Progenitor cell of endocrine pancreas (in vitro differentiated cells): ENCODE measurements around the gene TXK. TPM values are rescaled to one million over a fixed set of nuclear protein-coding genes. Genes with fewer than 3 reads are reported as not detected.
A peak's percentile ranks its signal among the peaks of the same experiment; 100 is the strongest.

Experiments used
- DNase-seq: peaks from one replicate; pipeline ENCODE4 v3.0.0; 2021; ENCODE audit warnings: low spot score; ENCODE audit not compliant: unreplicated experiment
- H3K27ac Mint-ChIP-seq: 2 replicates; pipeline ENCODE4 v1.8.0; 2021; ENCODE audit warnings: mild to moderate bottlenecking, moderate library complexity, mixed read lengths
- H3K27me3 Mint-ChIP-seq: 2 replicates; pipeline ENCODE4 v1.8.0; 2021; ENCODE audit warnings: mixed read lengths
- H3K36me3 Mint-ChIP-seq: 2 replicates; pipeline ENCODE4 v1.8.0; 2022; ENCODE audit warnings: mixed read lengths; ENCODE audit not compliant: insufficient read depth
- H3K4me1 Mint-ChIP-seq: 2 replicates; pipeline ENCODE4 v1.8.0; 2021; ENCODE audit warnings: low read depth, mixed read lengths
- H3K4me3 Mint-ChIP-seq: 2 replicates; pipeline ENCODE4 v1.8.0; 2021; ENCODE audit warnings: low read depth, mild to moderate bottlenecking, moderate library complexity, mixed read lengths
- H3K9me3 Mint-ChIP-seq: 2 replicates; pipeline ENCODE4 v1.8.0; 2021; ENCODE audit warnings: low read depth, mixed read lengths
- CTCF ChIP-seq: fragments of 200-600 bp; sonication (generic); IDR thresholded peaks from one replicate; pipeline ENCODE4 v1.5.0; 2021; ENCODE audit warnings: antibody characterized with exemption, mild to moderate bottlenecking; ENCODE audit not compliant: unreplicated experiment
- total RNA-seq: library from RNA; stranded (reverse); gene quantifications from 2 replicates; pipeline ENCODE4 v1.2.1, GENCODE V29; 2021

Gene TXK
- total RNA-seq, 1 donor from 2014 or later, result 1.3 TPM

GRCh38 chr4:48152259-48152658 lies 18.2 kb upstream of the TXK start:
- Mint-ChIP-seq H3K27ac (no peak overlapping the region), H3K36me3 (peaks cover 25% of the 10 kb centered on the region), H3K27me3 (no peaks in the 10 kb centered on the region), H3K9me3 (peaks cover 14% of the 10 kb centered on the region), H3K4me3 (no peak overlapping the region), H3K4me1 (no peaks in the 10 kb centered on the region)
- no peak for TF ChIP-seq CTCF
- DNase-seq, result no peak

- no peak overlapping the region for H3K27ac Mint-ChIP-seq
- H3K4me3 Mint-ChIP-seq, result no peak overlapping the region
- no peaks in the 10 kb centered on the region for H3K27me3 Mint-ChIP-seq
- no peaks in the 10 kb centered on the region for H3K4me1 Mint-ChIP-seq
- peaks cover 14% of the 10 kb centered on the region for H3K9me3 Mint-ChIP-seq
- H3K36me3 Mint-ChIP-seq, result peaks cover 15% of the 10 kb centered on the region
- DNase-seq, result no peak
- TF ChIP-seq CTCF, result no peak
Measured at GRCh38 chr4:48149827-48150370, 15.8 kb upstream of the TXK start.

- Mint-ChIP-seq H3K4me1 (no peaks in the 10 kb centered on the region), H3K9me3 (peaks cover 2% of the 10 kb centered on the region), H3K4me3 (no peak overlapping the region), H3K27me3 (no peaks in the 10 kb centered on the region), H3K27ac (no peak overlapping the region), H3K36me3 (peaks cover under 1% of the 10 kb centered on the region)
- TF ChIP-seq CTCF, result no peak
- DNase-seq, result no peak
Measured at GRCh38 chr4:48147621-48148020, 13.6 kb upstream of the TXK start.

- peaks cover 6% of the 10 kb centered on the region for H3K36me3 Mint-ChIP-seq
- no peaks in the 10 kb centered on the region for H3K9me3 Mint-ChIP-seq
- no peak for DNase-seq
- H3K4me3 Mint-ChIP-seq, result no peak overlapping the region
- H3K4me1 Mint-ChIP-seq, result no peaks in the 10 kb centered on the region
- no peak overlapping the region for H3K27ac Mint-ChIP-seq
- no peaks in the 10 kb centered on the region for H3K27me3 Mint-ChIP-seq
- TF ChIP-seq CTCF, result peak; percentile 77
Measured at GRCh38 chr4:48141048-48141447, 7.0 kb upstream of the TXK start.

- TF ChIP-seq CTCF, result no peak
- H3K9me3 Mint-ChIP-seq, result no peaks in the 10 kb centered on the region
- H3K27ac Mint-ChIP-seq, result no peak overlapping the region
- no peaks in the 10 kb centered on the region for H3K27me3 Mint-ChIP-seq
- peaks cover 5% of the 10 kb centered on the region for H3K4me1 Mint-ChIP-seq
- H3K36me3 Mint-ChIP-seq, result peaks cover 10% of the 10 kb centered on the region
- H3K4me3 Mint-ChIP-seq, result no peak overlapping the region
- no peak for DNase-seq
Measured at GRCh38 chr4:48139691-48140090, 5.6 kb upstream of the TXK start.
